ENCODE data around the gene PRR14L.

DNA sequence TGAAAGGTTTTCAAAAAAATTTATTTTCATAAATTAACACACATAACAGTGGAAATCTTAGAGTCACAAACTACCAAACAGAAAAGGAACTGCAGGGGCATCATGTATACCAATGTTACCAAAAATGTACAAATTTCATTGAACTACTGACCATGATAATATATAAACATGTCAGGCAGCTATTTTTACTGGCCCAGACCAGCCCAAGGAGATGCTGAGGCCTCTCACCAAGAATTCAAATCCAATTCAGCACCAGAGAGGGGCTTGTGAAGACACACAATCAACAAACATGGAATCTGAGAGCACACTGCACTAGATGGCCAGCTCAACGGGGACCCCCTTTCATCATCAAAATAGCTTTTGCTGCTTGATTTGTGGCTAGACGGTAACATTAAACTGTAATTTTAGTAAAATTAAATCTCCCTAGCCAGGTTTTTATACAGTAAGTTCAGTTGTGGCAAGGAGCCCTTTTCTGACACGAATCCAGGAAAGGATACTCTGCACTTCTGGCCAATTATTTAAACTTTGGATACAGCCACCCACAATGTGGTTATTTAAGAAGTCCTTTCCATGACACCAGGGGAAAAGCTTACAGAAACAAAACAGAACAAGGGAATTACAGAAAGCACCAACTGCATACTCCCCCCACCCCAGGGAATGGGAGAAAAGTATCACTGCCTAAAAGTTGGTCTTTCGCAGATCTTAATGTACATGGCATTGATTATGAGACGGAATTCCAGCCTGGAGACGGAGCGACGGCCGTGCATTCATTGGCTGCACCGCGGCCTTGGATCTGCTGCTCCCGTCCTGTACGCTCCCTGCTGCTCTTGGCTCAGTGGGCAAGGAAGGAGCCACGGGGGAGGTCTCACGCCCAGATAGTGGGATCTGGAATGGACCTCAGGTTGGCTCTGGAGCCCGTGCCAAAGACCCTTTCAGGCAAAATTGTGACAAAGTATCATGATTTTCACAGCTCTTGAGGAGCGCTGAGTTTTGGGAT, 68.3 kb downstream of the PRR14L start:
- TF ChIP-seq, protein P1, sequence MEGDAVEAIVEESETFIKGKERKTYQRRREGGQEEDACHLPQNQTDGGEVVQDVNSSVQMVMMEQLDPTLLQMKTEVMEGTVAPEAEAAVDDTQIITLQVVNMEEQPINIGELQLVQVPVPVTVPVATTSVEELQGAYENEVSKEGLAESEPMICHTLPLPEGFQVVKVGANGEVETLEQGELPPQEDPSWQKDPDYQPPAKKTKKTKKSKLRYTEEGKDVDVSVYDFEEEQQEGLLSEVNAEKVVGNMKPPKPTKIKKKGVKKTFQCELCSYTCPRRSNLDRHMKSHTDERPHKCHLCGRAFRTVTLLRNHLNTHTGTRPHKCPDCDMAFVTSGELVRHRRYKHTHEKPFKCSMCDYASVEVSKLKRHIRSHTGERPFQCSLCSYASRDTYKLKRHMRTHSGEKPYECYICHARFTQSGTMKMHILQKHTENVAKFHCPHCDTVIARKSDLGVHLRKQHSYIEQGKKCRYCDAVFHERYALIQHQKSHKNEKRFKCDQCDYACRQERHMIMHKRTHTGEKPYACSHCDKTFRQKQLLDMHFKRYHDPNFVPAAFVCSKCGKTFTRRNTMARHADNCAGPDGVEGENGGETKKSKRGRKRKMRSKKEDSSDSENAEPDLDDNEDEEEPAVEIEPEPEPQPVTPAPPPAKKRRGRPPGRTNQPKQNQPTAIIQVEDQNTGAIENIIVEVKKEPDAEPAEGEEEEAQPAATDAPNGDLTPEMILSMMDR (IDR thresholded peaks at IDR 0.05): no peak
- no peak for TF ChIP-seq POLR2A (IDR thresholded peaks at IDR 0.05)

All from testis (tissue), 2 donors.